ENCODE data around the gene EPHA2. TPM values are rescaled to one million over a fixed set of nuclear protein-coding genes. Genes with fewer than 3 reads are reported as not detected.
"Not testable (repeated sequence)": the region's sequence is repeated elsewhere in the genome, so short reads cannot be mapped to it uniquely, and the experiment has no call there.

EPHA2 gene
- total RNA-seq, 1 experiment from 2014 or later, result 47.1 TPM

DNA sequence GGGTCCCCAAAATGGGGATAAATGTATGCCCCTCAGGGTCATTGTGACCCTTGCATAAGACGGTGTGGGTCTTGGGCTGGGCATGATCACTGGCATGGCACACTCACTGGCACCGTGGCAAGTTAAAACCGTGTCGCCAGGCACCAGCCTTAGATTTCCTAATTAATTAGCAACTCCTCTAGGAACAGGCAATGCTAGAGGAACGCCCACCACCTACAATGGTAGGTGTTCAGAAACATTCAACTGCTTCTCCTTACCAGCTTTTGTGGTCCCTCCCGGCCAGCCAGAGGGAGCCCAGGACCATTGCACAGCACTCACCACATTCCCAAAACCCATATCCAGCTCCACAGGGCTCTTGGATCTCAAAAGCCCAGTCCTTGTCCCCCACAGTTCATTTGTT is 36.4 kb downstream of the EPHA2 start:
- no peak for DNase-seq (ENCODE audit: low read depth)

GRCh38 chr1:16118706-16119105 is 37.2 kb downstream of the EPHA2 start:
- DNase-seq (ENCODE audit: low read depth), result no peak

DNA sequence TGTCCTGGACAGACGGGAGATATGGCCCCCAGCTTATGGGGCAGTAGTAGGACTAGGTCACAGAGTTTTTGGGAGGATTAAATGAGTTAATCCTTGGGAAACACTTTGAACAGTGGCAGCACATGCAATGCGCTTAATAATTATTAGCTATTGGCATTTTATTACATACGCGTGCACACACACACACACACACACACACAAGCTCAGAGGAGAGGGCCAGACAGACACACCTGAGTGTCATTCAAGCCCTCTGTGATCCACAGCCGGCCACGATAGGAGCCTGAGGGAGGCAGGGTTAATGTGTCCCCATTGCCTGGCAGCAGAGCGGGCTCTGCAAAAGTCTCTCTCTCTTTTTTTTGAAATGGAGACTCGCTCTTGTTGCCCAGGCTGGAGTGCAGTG is 37.9 kb downstream of the EPHA2 start:
- no peak for DNase-seq (ENCODE audit: low read depth)

- DNase-seq (ENCODE audit: low read depth), result peak; percentile 77
These were observed 38.5 kb downstream of the EPHA2 start for GRCh38 chr1:16117369-16117768.

DNA sequence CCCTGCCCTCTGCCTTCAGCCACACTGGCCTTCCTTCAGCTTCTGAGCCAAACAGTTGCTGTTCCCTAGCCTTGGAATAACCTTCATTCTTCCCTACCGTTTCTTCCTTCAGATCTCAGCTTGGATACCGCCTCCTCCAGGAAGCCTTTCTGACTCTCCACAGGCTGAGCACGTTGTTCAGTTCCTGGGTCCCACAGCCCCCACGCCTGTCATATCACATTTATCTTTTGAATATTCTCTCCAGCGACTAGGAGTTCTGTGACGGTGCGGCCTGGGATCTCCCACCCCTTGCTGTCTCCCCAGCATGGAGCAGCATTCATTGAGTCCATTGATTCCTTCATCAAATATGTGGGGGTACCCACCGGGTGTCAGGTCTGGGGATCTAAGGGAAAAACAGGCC is 39.2 kb downstream of the EPHA2 start:
- no peak for DNase-seq (ENCODE audit: low read depth)

- DNase-seq (ENCODE audit: low read depth), result no peak
These were observed 39.9 kb downstream of the EPHA2 start for GRCh38 chr1:16116002-16116401.

GRCh38 chr1:16115468-16115983 is 40.3 kb downstream of the EPHA2 start:
- DNase-seq (ENCODE audit: low read depth), result no peak

DNA sequence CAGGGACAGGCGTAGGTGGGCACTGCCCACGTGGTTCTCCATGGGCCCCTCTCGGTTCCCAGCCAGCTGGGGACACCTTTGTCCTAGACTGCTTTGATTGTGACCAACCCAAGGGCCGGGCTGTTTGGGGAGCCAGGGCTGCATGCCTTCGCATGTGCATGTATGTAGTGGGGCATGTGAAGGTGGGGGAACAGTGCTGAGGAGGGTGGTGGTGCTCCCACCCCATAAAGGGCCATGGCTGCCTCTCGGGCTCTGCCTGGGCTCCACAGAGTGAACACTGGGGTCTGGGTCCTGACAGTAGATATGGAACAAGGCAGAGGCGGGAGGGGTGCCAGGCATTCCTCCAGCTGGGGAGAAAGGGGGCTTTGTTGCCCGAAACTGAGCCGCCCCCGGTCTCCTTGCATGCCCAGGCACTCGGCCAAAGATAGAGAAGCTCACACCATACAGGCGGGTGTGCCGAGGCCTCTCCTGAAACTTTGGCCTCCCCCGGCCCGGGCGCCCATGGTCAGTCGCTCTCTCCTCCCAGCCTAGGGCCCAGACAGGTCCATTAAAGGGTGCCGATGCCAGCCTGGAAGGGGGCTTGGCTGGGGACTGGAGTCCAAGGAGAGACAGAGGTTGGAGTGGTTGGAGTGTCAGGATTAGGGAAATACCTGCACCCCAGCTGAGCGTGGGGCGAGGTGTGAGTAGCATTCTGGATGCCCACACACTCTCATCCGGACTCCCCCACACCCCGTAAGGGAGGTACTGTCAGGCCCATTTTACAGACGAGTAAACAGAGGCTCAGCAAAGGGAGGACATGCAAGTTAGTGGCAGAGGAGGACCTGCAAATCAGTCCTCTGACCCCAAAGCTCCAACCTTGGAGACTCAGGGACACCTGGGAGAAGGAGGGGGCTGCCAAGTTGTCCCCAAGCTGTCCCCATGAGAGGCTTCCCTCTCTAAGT is 41.1 kb downstream of the EPHA2 start:
- DNase-seq (ENCODE audit: low read depth), result no peak

GRCh38 chr1:16112596-16113555 is 43.0 kb downstream of the EPHA2 start:
- peak; percentile 55 for DNase-seq (ENCODE audit: low read depth)

DNA sequence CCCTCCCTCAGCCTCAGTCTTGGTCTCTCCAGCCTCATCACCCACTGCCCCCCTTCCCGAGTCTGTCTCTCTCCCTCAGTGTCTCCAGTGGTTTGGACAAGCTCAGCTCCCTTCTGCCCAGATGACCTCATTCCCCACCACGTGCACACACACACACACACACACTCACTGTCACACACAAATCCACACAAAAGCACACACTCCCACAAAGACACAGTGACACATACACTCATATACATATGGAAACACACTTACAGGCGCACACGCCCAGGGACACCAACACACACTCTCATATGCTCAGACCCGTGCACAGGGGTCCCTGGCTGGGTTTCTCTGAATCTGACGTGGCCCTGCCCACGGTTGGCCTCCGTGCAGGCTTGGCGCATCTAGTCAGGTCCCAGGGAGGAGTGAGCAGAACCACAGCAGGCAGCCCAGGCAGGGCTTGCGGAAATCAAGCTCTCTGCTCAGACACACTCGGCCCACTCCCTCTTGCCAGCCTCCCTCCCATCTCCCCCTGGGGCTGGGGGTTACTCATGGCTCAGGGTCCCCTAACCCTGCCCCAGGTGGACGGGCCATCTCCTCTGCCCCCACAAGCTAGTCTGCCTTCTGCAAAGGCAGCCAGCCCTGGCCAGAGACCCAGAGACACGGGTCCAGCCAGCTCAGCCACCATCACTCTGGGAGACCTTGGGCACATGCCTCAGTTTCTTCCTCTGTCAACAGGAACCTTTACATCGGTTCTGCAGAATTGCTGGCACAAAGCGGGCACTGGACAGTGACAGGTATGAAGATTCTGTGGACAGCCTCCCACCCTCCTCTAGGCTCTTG is 43.9 kb downstream of the EPHA2 start:
- DNase-seq (ENCODE audit: low read depth), result peak; percentile 67

DNA sequence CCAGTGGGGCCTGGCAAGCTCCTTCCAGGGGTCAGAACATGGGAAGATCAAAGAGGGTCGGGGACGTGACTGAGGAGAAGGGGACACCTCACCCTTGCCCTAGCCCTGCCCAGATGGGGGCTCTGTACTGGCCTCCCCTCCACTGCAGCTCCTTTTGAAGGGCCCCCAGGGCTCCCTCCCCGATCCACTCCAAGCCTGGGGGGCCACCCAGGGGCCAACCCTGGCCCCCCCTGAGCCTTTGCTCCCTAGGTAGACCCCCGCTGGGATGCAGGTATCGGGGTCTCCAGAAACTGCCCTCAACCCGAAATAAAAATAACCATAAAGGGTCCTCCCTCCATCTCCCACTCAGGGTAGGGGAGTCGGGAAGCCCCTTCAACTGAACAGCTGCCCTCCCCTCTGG is 45.0 kb downstream of the EPHA2 start:
- DNase-seq (ENCODE audit: low read depth), result no peak

- DNase-seq (ENCODE audit: low read depth), result no peak
These were observed 45.4 kb downstream of the EPHA2 start for GRCh38 chr1:16110456-16110855.

- DNase-seq (ENCODE audit: low read depth), result no peak
These were observed 46.3 kb downstream of the EPHA2 start for GRCh38 chr1:16109571-16109970.

- not testable (repeated sequence) for DNase-seq (ENCODE audit: low read depth)
These were observed 48.8 kb downstream of the EPHA2 start for GRCh38 chr1:16107039-16107438.

DNA sequence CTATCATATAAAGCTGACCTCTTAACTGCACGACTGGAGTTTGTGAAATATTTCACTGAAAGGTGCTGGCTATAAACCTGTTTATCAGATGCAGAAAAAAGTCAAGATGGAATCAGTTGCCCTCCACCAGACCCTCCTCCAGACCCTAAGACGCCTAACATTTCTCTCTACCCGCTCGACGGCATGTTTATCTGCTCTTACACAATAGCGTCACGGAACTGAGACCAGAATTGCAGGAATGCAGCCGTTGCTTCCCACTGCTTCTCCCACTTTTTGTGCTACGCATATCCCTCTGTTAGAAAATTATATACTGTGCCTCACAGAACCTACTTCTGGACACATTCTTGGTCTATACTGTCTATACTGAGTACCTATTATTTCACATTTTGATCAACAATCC is 54.2 kb downstream of the EPHA2 start:
- DNase-seq (ENCODE audit: low read depth), result no peak

GRCh38 chr1:16099412-16099811 is 56.5 kb downstream of the EPHA2 start:
- no peak for DNase-seq (ENCODE audit: low read depth)

- peak; percentile 49 for DNase-seq (ENCODE audit: low read depth)
These were observed 60.4 kb downstream of the EPHA2 start for GRCh38 chr1:16095447-16095846.

GRCh38 chr1:16094453-16095158 is 61.3 kb downstream of the EPHA2 start:
- DNase-seq (ENCODE audit: low read depth), result no peak

GRCh38 chr1:16093611-16094010 is 62.3 kb downstream of the EPHA2 start:
- DNase-seq (ENCODE audit: low read depth), result peak; percentile 85

DNA sequence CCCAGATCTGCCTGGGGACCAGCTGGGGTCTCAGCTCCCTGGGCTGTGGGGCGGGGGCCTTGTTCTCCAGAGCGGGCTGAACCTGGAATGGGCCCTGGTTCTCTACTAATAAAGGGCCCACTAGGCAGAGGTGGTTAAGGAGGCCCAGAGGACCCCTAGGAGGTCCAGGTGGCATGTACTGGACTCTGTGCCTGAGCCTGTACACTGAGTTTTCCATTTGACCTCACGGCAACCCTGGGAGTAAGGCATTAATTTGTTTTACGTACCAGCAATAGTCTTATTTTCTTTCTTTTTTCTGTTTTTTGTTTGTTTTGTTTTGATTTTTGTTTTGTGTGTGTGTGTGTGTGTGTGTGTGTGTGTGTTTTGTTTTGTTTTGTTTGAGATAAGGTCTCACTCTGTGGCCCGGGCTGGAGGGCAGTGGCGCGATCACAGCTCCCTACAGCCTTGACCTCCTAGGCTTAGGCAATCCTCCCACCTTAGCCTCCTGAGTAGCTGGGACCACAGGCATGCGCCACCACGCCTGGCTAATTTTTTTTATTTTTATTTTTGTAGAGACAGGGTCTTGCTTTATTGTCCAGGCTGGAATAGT is 62.9 kb downstream of the EPHA2 start:
- DNase-seq (ENCODE audit: low read depth), result no peak

All from RPMI7951 (cell line).